Hepatic stellate cell (primary cell): ENCODE data around the gene PPIE.

Experiments
- DNase-seq: peaks from one replicate; pipeline ENCODE4 v3.0.0; 2011; ENCODE audit warnings: low spot score

The PPIE gene

DNA sequence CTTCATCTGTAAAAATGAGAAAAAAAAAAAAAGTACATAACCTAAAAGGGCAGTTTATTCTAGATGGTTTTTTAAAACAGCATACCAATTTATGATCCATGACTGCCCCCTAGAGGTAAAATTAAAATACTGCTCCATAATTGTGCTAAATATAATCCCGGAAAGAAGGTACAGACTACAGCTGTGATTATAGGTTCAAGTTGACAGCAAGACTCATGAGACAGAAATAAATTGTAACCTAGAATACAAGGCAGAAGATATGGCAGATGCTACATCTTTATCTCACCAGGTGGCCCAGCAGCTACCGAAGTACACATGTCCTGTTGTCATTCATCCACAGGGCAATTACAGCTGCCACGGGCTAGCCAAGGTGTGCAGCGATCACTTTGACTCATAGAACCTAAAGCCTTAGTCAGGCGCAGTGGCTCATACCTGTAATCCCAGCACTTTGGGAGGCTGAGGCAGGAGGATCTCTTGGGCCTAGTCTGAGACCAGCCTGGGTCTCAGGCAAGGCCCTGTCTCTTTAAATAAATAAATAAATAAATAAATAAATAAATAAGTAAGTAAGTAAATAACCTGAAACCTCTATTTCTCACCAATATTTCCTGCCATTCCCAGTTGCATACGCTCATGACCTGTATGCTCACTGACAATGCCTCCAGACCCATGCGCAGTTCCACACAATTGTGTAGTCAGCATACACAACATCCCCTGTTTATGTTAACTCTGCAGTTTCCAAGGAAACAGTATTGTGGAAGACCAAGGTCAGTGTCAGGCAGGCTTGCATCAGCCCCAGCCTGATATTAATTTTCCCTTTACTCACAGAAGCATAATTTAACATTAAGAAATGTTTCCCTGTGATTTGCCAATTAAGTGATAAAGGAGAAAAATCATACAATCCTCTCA, 18.3 kb upstream of the PPIE start:
- no peak for DNase-seq

DNA sequence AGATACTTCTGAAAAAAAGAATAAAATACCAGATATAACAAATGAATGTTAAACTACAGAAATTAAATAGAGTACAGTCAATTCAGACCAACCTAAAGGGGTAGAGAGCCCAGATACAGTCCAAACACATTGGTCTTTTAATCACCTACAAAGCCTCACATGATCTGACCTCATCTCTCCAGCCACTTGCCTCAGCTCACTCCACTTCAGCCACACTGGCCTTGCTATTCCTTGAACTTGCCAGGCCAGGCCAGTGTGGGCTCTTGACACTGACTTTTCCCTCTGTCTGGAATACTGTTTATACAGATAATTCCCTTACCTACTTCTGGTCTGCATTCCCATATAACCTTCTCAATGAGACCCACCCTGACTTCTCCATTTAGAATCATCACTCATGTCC, 17.0 kb upstream of the PPIE start:
- DNase-seq, result no peak

GRCh38 chr1:39722495-39722894, 16.2 kb upstream of the PPIE start:
- DNase-seq, result no peak

- DNase-seq, result no peak
Observed at GRCh38 chr1:39726600-39726999, 12.1 kb upstream of the PPIE start.

GRCh38 chr1:39727221-39727931, 11.3 kb upstream of the PPIE start:
- no peak for DNase-seq

DNA sequence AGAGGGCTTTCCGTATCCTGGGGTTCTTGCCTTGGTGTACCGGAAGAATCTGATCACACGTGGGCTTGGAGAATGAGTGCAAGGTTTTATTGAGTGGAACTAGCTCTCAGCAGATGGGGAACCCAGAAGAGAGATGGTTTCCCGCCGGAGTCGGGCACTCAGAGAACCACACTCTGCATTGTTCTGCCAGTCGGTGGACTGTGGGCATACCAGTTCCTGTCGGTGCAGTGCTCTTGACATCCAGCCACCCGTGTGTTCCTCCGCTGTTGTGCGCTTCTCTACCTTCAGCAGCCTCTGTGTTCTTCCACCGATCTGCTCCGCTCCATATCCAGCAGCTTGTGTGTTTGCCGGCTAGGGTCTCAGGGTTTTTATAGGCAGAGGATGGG, 10.8 kb upstream of the PPIE start:
- DNase-seq, result no peak

GRCh38 chr1:39729030-39729429, 9.7 kb upstream of the PPIE start:
- no peak for DNase-seq

GRCh38 chr1:39729842-39730241, 8.8 kb upstream of the PPIE start:
- DNase-seq, result no peak

GRCh38 chr1:39732730-39733129, 6.0 kb upstream of the PPIE start:
- no peak for DNase-seq

DNA sequence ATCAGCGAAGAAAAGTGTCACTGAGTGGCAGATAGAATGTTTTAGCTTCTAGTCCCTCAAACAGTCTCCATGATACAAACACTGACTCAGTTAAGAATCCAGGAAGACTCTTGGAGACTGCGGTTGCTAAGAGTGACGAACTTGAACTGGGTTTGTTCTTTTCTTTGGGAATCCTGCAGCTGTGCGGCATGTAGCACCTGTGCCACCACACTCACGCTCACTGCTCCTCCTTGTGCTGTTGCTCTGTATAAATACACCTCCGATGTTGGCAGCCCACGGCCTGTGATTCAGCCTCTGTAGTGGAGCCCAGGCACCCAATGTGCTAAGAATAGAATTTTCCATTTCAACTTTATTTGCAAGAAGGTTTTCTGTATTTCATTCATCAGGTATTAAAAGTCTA, 5.5 kb upstream of the PPIE start:
- no peak for DNase-seq

DNA sequence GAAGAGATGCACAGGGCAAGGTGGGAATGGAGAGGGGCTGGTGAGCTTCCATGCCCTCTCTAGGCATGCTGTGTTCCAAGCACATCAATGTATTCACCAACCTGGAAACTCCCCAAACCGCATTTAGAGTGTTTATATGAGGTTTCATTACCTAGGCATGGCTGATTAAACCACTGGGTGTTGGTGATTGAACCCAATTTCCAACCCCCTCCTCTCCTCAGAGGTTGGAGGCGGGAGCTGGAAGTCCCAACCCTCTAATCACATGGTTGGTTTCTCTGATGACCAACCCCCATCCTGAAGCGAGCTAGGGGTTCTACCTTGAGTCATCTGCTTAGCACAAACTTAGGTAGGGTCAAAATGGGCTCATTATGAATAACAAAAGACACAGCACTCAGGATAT, 3.0 kb upstream of the PPIE start:
- no peak for DNase-seq

DNA sequence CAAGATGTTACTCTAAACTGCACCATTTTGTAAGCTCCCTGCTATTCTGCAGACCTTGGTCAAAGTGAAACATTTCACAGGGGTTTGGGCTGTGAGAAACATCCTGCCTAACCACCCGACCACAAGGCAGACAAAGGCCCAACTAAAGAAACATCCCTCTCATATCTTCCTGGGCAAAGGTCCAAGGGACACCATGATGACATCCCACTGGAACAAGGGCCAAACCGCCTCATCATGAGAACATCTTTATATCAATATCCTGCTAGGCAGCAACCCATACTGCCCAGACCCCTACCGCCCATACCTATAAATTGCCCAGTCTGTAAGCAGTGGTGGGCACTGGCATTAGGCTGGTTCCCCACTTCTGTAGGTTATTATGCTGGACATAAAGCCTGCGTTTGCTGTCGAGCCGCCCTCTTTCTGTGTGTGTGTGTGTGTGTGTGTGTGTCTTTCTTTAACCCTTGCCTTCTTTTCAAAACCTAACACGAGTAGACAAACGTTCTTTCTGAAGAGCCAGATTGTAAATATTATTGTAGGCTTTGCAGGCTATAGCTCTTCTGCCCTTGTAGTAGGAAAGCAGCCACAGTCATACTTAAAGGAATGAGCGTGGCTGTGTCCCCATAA, 1.0 kb upstream of the PPIE start:
- DNase-seq, result peak; percentile 58

- no peak for DNase-seq
Observed at GRCh38 chr1:39745016-39745670, 6.5 kb downstream of the PPIE start.

GRCh38 chr1:39751595-39751994, 12.9 kb downstream of the PPIE start:
- no peak for DNase-seq

- no peak for DNase-seq
Observed at GRCh38 chr1:39752703-39753102, 14.0 kb downstream of the PPIE start.

DNA sequence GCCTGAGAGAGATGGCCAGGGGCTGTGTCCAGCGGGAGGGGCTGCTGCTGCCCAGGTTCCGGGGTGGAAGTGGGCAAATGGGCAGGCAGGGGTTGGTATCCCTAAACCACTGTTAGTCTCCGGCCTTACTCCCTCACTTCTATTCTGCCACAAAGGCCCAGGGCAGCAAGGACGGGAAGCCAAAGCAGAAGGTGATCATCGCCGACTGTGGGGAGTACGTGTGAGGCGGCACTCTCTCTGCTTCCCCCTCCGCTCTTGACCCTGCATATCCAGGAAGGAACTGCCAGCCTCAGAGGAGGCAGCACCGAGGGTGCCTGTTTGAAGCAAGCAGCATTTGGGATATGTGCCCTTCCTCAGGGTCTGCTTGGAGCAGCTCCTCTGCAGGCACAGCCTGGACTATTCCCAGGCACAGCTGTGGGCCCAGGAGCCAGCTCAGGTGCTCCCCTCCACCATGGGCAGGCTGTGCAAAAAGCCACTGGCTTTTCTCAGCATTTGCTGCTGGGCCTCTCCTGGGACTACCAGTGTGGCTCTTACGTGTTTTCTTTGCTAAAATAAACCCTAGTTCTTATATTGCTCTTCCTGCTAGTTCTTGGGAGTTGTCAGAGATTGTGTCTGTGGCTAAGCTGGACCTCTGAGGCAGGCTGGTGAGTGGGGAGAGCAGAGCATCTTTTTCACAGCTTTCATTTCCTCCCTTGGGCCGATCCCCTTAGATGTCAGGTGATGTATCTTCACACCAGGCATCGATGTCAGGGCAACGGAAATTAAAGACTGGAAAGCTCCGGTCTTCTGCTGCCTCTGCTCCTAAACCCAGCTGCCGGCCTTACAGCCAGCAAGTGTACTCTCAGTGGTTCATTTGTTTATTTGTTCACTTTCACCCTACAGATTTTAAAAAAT, 14.7 kb downstream of the PPIE start:
- no peak for DNase-seq

GRCh38 chr1:39754026-39754570, 15.4 kb downstream of the PPIE start:
- DNase-seq, result no peak

GRCh38 chr1:39754906-39755504, 16.3 kb downstream of the PPIE start:
- DNase-seq, result no peak

GRCh38 chr1:39755965-39756659, 17.4 kb downstream of the PPIE start:
- no peak for DNase-seq

- no peak for DNase-seq
Observed at GRCh38 chr1:39757501-39757900, 18.8 kb downstream of the PPIE start.
